ENCODE data around the gene BGLAP. TPM values are rescaled to one million over a fixed set of nuclear protein-coding genes. Genes with fewer than 3 reads are reported as not detected.
A peak's percentile ranks its signal among the peaks of the same experiment; 100 is the strongest.

The BGLAP gene
- total RNA-seq, 1 donor from 2014 or later = 19.1 TPM

DNA sequence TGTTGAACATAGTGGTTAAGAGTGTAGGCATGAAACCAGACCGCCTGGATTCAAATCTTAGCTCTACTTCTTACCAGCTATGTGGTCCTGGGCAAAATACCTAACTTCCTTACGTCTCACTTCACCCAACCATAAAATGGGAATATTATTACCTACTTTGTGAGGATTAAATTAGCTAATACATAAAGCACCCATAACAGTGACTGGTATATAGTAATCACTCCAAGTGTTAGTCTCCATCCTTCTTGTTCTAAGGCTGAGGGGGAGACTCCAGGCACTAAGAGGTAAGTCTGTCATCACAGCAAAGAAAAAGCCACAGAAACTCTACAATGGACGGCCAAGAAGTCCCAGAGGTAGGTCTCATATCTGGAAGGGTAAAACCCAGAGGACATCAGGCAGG is 37.9 kb downstream of the BGLAP start:
- TF ChIP-seq, protein P1, sequence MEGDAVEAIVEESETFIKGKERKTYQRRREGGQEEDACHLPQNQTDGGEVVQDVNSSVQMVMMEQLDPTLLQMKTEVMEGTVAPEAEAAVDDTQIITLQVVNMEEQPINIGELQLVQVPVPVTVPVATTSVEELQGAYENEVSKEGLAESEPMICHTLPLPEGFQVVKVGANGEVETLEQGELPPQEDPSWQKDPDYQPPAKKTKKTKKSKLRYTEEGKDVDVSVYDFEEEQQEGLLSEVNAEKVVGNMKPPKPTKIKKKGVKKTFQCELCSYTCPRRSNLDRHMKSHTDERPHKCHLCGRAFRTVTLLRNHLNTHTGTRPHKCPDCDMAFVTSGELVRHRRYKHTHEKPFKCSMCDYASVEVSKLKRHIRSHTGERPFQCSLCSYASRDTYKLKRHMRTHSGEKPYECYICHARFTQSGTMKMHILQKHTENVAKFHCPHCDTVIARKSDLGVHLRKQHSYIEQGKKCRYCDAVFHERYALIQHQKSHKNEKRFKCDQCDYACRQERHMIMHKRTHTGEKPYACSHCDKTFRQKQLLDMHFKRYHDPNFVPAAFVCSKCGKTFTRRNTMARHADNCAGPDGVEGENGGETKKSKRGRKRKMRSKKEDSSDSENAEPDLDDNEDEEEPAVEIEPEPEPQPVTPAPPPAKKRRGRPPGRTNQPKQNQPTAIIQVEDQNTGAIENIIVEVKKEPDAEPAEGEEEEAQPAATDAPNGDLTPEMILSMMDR (IDR thresholded peaks at IDR 0.05) = no peak
- H3K4me1 ChIP-seq = peaks cover 0 to 13% of the 10 kb centered on the region in 2 donors
- DNase-seq (ENCODE audit: low spot score in 2 of 2) = no peak
- intact Hi-C loops (cut with DNase I) = no loop called here
- H3K27ac ChIP-seq = no peak overlapping the region
- no peak overlapping the region for H3K4me3 ChIP-seq
- no peaks in the 10 kb centered on the region for H3K27me3 ChIP-seq
- H3K9me3 ChIP-seq = no peaks in the 10 kb centered on the region
- peaks cover 32 to 39% of the 10 kb centered on the region in 2 donors for H3K36me3 ChIP-seq

DNA sequence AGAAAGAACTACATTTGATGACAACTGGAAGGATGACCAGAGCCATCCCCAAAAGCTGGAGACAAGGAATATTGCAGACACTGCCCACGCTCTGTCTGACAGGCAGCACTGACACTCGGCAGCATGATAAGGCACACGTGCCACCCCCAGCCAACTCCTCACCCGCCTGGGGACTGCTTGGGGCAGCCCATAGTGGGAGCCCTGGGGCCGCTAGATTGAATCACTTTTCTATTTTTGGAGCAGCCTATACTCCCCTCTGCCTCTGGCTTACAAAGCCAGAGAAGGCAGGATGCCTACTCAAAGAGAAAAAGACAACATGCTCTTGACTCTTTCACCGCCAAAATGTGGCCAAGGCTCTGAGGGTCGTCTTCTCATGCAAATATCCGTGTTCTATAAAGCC is 39.3 kb downstream of the BGLAP start:
- TF ChIP-seq, protein P1 (IDR thresholded peaks at IDR 0.05) = no peak
- Histone ChIP-seq H3K27ac (no peak overlapping the region), H3K27me3 (no peaks in the 10 kb centered on the region), H3K9me3 (no peaks in the 10 kb centered on the region), H3K36me3 (peaks cover 19 to 25% of the 10 kb centered on the region in 2 donors), H3K4me3 (peak overlapping the region; percentile 81 to 88), H3K4me1 (peaks cover 0 to 13% of the 10 kb centered on the region in 2 donors)
- no peak for DNase-seq (ENCODE audit: low spot score in 2 of 2)
- intact Hi-C loops (cut with DNase I) = no loop called here

DNA sequence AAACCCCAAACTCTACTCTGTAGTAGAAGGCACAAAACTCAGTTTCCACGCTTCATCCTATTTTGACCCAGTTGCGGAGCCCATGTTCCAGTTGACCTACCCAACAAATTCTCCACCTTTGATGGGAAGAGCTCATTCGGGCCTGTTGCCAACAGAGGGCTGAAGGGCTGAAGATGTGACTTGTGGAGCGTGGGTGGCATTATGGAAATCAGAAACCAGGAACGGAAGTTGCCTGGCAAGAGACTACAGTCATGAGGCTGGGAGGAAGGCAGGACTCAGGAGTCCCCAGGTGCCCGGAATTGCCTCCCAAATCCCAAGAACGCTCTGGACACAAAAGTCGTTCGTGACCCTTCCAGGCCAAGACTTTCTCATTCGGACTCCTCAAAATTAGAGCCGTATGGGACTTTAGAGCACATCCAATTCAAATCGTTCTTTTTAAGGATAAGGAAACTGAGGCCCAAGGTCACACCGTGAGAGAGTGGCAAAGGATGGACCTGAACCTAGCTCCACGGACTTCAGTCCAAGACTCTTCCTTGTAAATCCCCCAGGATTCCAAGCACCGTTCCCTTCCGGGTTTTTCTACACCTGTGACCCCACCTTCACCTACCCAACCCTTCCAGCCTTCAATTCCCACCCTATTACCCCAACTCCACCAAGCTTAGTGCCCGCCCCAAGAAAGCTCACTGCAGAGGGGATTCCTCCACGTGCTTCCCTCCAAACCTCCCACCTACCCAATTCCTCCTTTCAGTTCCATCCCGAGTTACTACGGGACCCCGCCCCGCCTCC is 39.9 kb downstream of the BGLAP start:
- H3K27me3 ChIP-seq = no peaks in the 10 kb centered on the region
- TF ChIP-seq, protein P1 (IDR thresholded peaks at IDR 0.05) = no peak
- peaks cover 0 to 13% of the 10 kb centered on the region in 2 donors for H3K4me1 ChIP-seq
- peaks cover 12 to 19% of the 10 kb centered on the region in 2 donors for H3K36me3 ChIP-seq
- H3K27ac ChIP-seq = peak overlapping the region; percentile 82 to 85
- DNase-seq (ENCODE audit: low spot score in 2 of 2) = no peak
- intact Hi-C loops (cut with DNase I) = loop anchor here (1.0 kb wide), 1 partner anchor 56 kb away; the partner anchor contains the start of genes CCT3 and TSACC
- H3K9me3 ChIP-seq = no peaks in the 10 kb centered on the region
- peak overlapping the region; percentile 81 to 88 for H3K4me3 ChIP-seq

DNA sequence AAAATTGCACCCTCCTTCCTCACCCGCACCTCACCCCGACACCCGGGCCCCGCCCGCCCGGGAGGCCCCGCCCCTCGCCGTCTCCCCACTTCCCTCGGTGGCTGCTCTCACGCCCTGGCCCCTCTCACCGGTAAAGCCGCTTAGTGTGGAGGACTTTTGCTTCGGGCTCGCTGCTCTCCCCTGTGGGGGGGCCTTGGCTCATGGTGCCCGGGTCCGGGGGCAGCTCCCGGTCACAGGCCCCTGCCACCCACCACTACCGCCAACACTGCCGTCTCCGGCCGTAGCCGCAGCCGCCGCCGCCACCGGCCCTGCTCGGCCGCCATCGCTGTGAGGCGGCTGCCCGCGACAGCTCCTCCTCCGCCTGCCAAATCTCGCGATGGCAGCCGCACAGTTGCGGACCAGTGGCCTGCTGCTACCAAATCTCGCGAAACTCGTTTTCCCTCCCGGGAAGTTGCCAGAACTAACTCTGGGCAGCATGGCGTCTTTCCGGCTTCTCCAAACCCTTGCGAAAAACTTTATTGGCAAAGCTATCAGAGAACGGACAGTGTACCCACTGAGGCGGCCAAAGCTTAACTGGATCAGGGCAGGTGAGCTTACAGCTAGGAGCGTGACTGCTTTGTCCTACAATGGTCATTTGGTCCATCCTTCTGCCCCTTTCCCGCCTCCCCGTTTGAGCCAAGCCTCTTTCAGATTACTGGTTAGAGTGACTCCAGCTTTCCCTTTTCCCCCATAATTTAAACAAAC is 40.7 kb downstream of the BGLAP start, which contains the start of gene SMG5:
Gene SMG5, minus strand, starts transcription at position 347 of the 744 bp plus-strand sequence. Its CDS starts 145 bp downstream, at position 202.
- no peaks in the 10 kb centered on the region for H3K27me3 ChIP-seq
- no peaks in the 10 kb centered on the region for H3K9me3 ChIP-seq
- intact Hi-C loops (cut with DNase I) = loop anchor here (1.0 kb wide), 1 partner anchor 56 kb away; the partner anchor contains the start of genes CCT3 and TSACC
- DNase-seq (ENCODE audit: low spot score in 2 of 2) = peak; percentile 86 to 98
- H3K4me1 ChIP-seq = peaks cover 0 to 13% of the 10 kb centered on the region in 2 donors
- peaks cover 6 to 11% of the 10 kb centered on the region in 2 donors for H3K36me3 ChIP-seq
- TF ChIP-seq, protein P1 (IDR thresholded peaks at IDR 0.05) = no peak
- peak within 1 kb of the TSS; percentile 81 to 88 for H3K4me3 ChIP-seq
- peak within 1 kb of the TSS; percentile 82 to 85 for H3K27ac ChIP-seq

DNA sequence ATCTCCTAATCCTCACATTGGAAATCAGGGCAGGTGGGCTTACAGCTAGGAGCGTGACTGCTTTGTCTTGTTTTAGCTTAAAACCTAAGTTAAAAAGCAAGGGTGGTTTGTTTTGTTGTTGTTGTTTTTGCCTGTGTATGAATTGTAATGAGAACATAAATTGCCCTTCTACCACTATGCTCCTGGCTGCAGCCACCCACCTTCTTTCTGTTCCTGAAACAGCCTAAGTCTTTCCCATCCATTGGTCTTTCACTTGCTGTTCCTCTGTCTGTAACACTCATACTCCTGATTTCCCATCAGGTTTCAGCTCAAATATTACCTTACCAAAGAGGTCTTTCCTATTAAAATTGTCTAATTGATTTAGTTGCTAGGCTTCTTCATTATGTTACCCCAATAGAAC is 41.5 kb downstream of the BGLAP start:
- peak overlapping the region; percentile 81 to 88 for H3K4me3 ChIP-seq
- intact Hi-C loops (cut with DNase I) = no loop called here
- TF ChIP-seq, protein P1 (IDR thresholded peaks at IDR 0.05) = no peak
- peaks cover 0 to 13% of the 10 kb centered on the region in 2 donors for H3K4me1 ChIP-seq
- no peaks in the 10 kb centered on the region for H3K27me3 ChIP-seq
- peaks cover under 1 to 2% of the 10 kb centered on the region in 2 donors for H3K36me3 ChIP-seq
- DNase-seq (ENCODE audit: low spot score in 2 of 2) = no peak
- H3K9me3 ChIP-seq = no peaks in the 10 kb centered on the region
- peak overlapping the region in 1 of 2 donors; percentile 45 for H3K27ac ChIP-seq
